Left ventricle myocardium inferior (tissue), 1 donor: ENCODE data around the gene ABHD6. TPM values are rescaled to one million over a fixed set of nuclear protein-coding genes. Genes with fewer than 3 reads are reported as not detected.

Experiments used
- DNase-seq: peaks from one replicate; pipeline ENCODE4 v3.0.0-alpha.2; 2020
- H3K27ac ChIP-seq: fragments of 200-600 bp; replicated peaks from 2 replicates; pipeline ENCODE4 v1.8.0; 2021
- H3K27me3 ChIP-seq: fragments of 200-600 bp; 2 replicates; pipeline ENCODE4 v1.8.0; 2021; ENCODE audit warnings: low read depth
- H3K36me3 ChIP-seq: fragments of 200-600 bp; 2 replicates; pipeline ENCODE4 v1.8.0; 2021
- H3K4me1 ChIP-seq: fragments of 200-600 bp; 2 replicates; pipeline ENCODE4 v1.8.0; 2021
- H3K4me3 ChIP-seq: fragments of 200-600 bp; 2 replicates; pipeline ENCODE4 v1.8.0; 2021; ENCODE audit warnings: mild to moderate bottlenecking, moderate library complexity
- H3K9me3 ChIP-seq: fragments of 200-600 bp; replicated peaks from 2 replicates; pipeline ENCODE4 v1.8.0; 2021
- CTCF ChIP-seq: fragments of 200-600 bp; IDR thresholded peaks from 2 replicates; pipeline ENCODE4 v1.8.0; 2021; ENCODE audit warnings: antibody characterized with exemption, mild to moderate bottlenecking, borderline replicate concordance
- intact Hi-C: fragments of 100-400 bp; cut with micrococcal nuclease; formaldehyde crosslinking; loops from one replicate; pipeline ENCODE4 v1.11.0; 2022
- total RNA-seq: library from RNA; stranded (reverse); fragmentation: NEBNext Ultra II Directional; extraction: Animal tissue kit (Norgen Biotek cat#: 25700); gene quantifications from one replicate; pipeline ENCODE4 v1.2.1, GENCODE V29; 2021
- donor health status: DM: no; HTN: yes; CAD: no; lungs with severe emphysema.

Gene ABHD6
- total RNA-seq, 1 donor from 2014 or later, result 7.2 TPM

- Histone ChIP-seq H3K27ac (no peak within 1 kb of the TSS), H3K9me3 (no peaks in the 10 kb centered on the region), H3K27me3 (no peaks in the 10 kb centered on the region), H3K4me3 (no peak within 1 kb of the TSS), H3K36me3 (no peaks in the 10 kb centered on the region), H3K4me1 (peaks cover 11% of the 10 kb centered on the region)
- DNase-seq, result no peak
- TF ChIP-seq CTCF, result no peak
- intact Hi-C loops, result no loop called here
Measured at GRCh38 chr3:58210761-58211460, 26.7 kb upstream of the ABHD6 start, which contains the start of gene DNASE1L3. Gene DNASE1L3 (minus strand): TSS chr3:58210972. CDS start chr3:58210906, 66 bp downstream.

GRCh38 chr3:58214484-58215316 lies 22.9 kb upstream of the ABHD6 start:
- Histone ChIP-seq H3K27ac (no peak overlapping the region), H3K4me1 (peaks cover 30% of the 10 kb centered on the region), H3K27me3 (no peaks in the 10 kb centered on the region), H3K9me3 (no peaks in the 10 kb centered on the region), H3K36me3 (no peaks in the 10 kb centered on the region), H3K4me3 (no peak overlapping the region)
- intact Hi-C loops, result no loop called here
- TF ChIP-seq CTCF, result no peak
- DNase-seq, result no peak

GRCh38 chr3:58215317-58216025 lies 22.1 kb upstream of the ABHD6 start:
- H3K27me3 ChIP-seq, result no peaks in the 10 kb centered on the region
- peaks cover 30% of the 10 kb centered on the region for H3K4me1 ChIP-seq
- H3K36me3 ChIP-seq, result no peaks in the 10 kb centered on the region
- no peak overlapping the region for H3K4me3 ChIP-seq
- H3K27ac ChIP-seq, result no peak overlapping the region
- no peaks in the 10 kb centered on the region for H3K9me3 ChIP-seq
- TF ChIP-seq CTCF, result no peak
- intact Hi-C loops, result no loop called here
- DNase-seq, result no peak

GRCh38 chr3:58216496-58217195 lies 20.9 kb upstream of the ABHD6 start:
- DNase-seq, result no peak
- no peaks in the 10 kb centered on the region for H3K9me3 ChIP-seq
- no peak for TF ChIP-seq CTCF
- H3K4me1 ChIP-seq, result peaks cover 26% of the 10 kb centered on the region
- H3K4me3 ChIP-seq, result no peak overlapping the region
- no peaks in the 10 kb centered on the region for H3K27me3 ChIP-seq
- peak overlapping the region; percentile 71 for H3K27ac ChIP-seq
- intact Hi-C loops, result no loop called here
- H3K36me3 ChIP-seq, result no peaks in the 10 kb centered on the region
